Fibroblast of villous mesenchyme (primary cell): ENCODE data around the gene HMGCL. TPM values are rescaled to one million over a fixed set of nuclear protein-coding genes. Genes with fewer than 3 reads are reported as not detected.

ENCODE experiments used
- DNase-seq: peaks from one replicate; pipeline ENCODE4 v3.0.0-alpha.2; 2010; ENCODE audit warnings: low read depth
- H3K4me3 ChIP-seq: 2 replicates; pipeline ENCODE4 v1.5.1; 2011; ENCODE audit warnings: low read depth, mild to moderate bottlenecking, low read length
- CTCF ChIP-seq: IDR thresholded peaks from 2 replicates; pipeline ENCODE4 v1.5.1; 2012; ENCODE audit warnings: low read depth, mild to moderate bottlenecking, low read length; ENCODE audit not compliant: insufficient read depth
- total RNA-seq: library from RNA; depleted of rRNA; stranded (reverse); fragments of >200 nt; gene quantifications from 2 replicates; pipeline ENCODE4 v1.2.3, GENCODE V29; 2012

Gene HMGCL
- total RNA-seq, 1 donor = 37.1 TPM

GRCh38 chr1:23810818-23811540, 14.2 kb downstream of the HMGCL start:
- no peak for DNase-seq
- TF ChIP-seq CTCF = peak; percentile 59
- no peak overlapping the region for H3K4me3 ChIP-seq

- no peak overlapping the region for H3K4me3 ChIP-seq
- peak; percentile 70 for DNase-seq
- TF ChIP-seq CTCF = peak; percentile 81
Observed at GRCh38 chr1:23809751-23810171, 15.5 kb downstream of the HMGCL start.

- DNase-seq = no peak
Observed at GRCh38 chr1:23807453-23807852, 17.8 kb downstream of the HMGCL start.

GRCh38 chr1:23806280-23806679, 18.9 kb downstream of the HMGCL start:
- no peak overlapping the region for H3K4me3 ChIP-seq
- no peak for DNase-seq
- TF ChIP-seq CTCF = no peak

More at GRCh38 chr1:23807453-23807852, 17.8 kb downstream of the HMGCL start:
- no peak overlapping the region for H3K4me3 ChIP-seq
- TF ChIP-seq CTCF = no peak

- no peak for TF ChIP-seq CTCF
- DNase-seq = no peak
- H3K4me3 ChIP-seq = no peak overlapping the region
Observed at GRCh38 chr1:23805025-23805424, 20.2 kb downstream of the HMGCL start.

- TF ChIP-seq CTCF = peak; percentile 28
- no peak for DNase-seq
- no peak overlapping the region for H3K4me3 ChIP-seq
Observed at GRCh38 chr1:23804183-23804835, 20.9 kb downstream of the HMGCL start.
